Skeletal muscle satellite cell (primary cell): ENCODE measurements around the gene GOLGA6D.
"Not testable (repeated sequence)": the region's sequence is repeated elsewhere in the genome, so short reads cannot be mapped to it uniquely, and the experiment has no call there.

ENCODE experiments used
- H3K27me3 ChIP-seq: 2 replicates; pipeline ENCODE4 v1.7.0; 2013; ENCODE audit warnings: low read length; ENCODE audit not compliant: control insufficient read depth, insufficient read depth
- H3K36me3 ChIP-seq: 2 replicates; pipeline ENCODE4 v1.7.0; 2013; ENCODE audit warnings: mild to moderate bottlenecking, control low read depth, low read length; ENCODE audit not compliant: insufficient read depth
- H3K4me1 ChIP-seq: 2 replicates; pipeline ENCODE4 v1.7.0; 2013; ENCODE audit warnings: low read length; ENCODE audit not compliant: control insufficient read depth, insufficient read depth
- H3K4me2 ChIP-seq: 2 replicates; pipeline ENCODE4 v1.7.0; 2013; ENCODE audit warnings: mild to moderate bottlenecking, low read length
- H3K4me3 ChIP-seq: 2 replicates; pipeline ENCODE4 v1.7.0; 2013; ENCODE audit warnings: low read length
- H3K9ac ChIP-seq: 2 replicates; pipeline ENCODE4 v1.7.0; 2013; ENCODE audit warnings: mild to moderate bottlenecking, low read depth, low read length, moderate library complexity
- H3K9me3 ChIP-seq: replicated peaks from 2 replicates; pipeline ENCODE4 v1.7.0; 2013; ENCODE audit warnings: mild to moderate bottlenecking, control low read depth, low read length

The GOLGA6D gene

GRCh38 chr15:75251343-75251742 lies 31.3 kb upstream of the GOLGA6D start:
- not testable (repeated sequence) for H3K9ac ChIP-seq, H3K36me3 ChIP-seq, H3K9me3 ChIP-seq, H3K4me1 ChIP-seq, H3K4me3 ChIP-seq, H3K4me2 ChIP-seq
- H3K27me3 ChIP-seq = peaks cover 57% of the 10 kb centered on the region

GRCh38 chr15:75252285-75252684 lies 30.4 kb upstream of the GOLGA6D start:
- not testable (repeated sequence) for H3K36me3 ChIP-seq, H3K4me1 ChIP-seq, H3K4me2 ChIP-seq, H3K9me3 ChIP-seq, H3K4me3 ChIP-seq, H3K9ac ChIP-seq
- H3K27me3 ChIP-seq = peaks cover 52% of the 10 kb centered on the region

GRCh38 chr15:75258034-75258433 lies 24.6 kb upstream of the GOLGA6D start, which contains the start of gene GOLGA6C:
TSS of gene GOLGA6C (plus strand) at chr15:75258334. CDS start at chr15:75258599, 265 bp downstream.
- H3K27me3 ChIP-seq, H3K4me2 ChIP-seq, H3K9me3 ChIP-seq, H3K4me1 ChIP-seq, H3K36me3 ChIP-seq, H3K4me3 ChIP-seq, H3K9ac ChIP-seq: not testable (repeated sequence)

- not testable (repeated sequence) for H3K4me2 ChIP-seq, H3K9ac ChIP-seq, H3K27me3 ChIP-seq, H3K4me1 ChIP-seq, H3K4me3 ChIP-seq, H3K36me3 ChIP-seq, H3K9me3 ChIP-seq
Observed at GRCh38 chr15:75258620-75259343, 23.9 kb upstream of the GOLGA6D start.

GRCh38 chr15:75259873-75260272 lies 22.8 kb upstream of the GOLGA6D start:
- not testable (repeated sequence) for H3K9me3 ChIP-seq, H3K27me3 ChIP-seq, H3K4me1 ChIP-seq, H3K4me2 ChIP-seq, H3K4me3 ChIP-seq, H3K36me3 ChIP-seq, H3K9ac ChIP-seq

- H3K9ac ChIP-seq, H3K4me2 ChIP-seq, H3K36me3 ChIP-seq, H3K9me3 ChIP-seq, H3K4me3 ChIP-seq, H3K4me1 ChIP-seq, H3K27me3 ChIP-seq: not testable (repeated sequence)
Observed at GRCh38 chr15:75273751-75274359, 8.8 kb upstream of the GOLGA6D start.

- not testable (repeated sequence) for H3K27me3 ChIP-seq, H3K4me3 ChIP-seq, H3K4me1 ChIP-seq, H3K36me3 ChIP-seq, H3K9ac ChIP-seq, H3K4me2 ChIP-seq, H3K9me3 ChIP-seq
Observed at GRCh38 chr15:75274509-75275107, 8.0 kb upstream of the GOLGA6D start.

GRCh38 chr15:75275617-75276016 lies 7.0 kb upstream of the GOLGA6D start:
- H3K4me2 ChIP-seq, H3K36me3 ChIP-seq, H3K4me3 ChIP-seq, H3K9ac ChIP-seq, H3K4me1 ChIP-seq, H3K27me3 ChIP-seq, H3K9me3 ChIP-seq: not testable (repeated sequence)

- not testable (repeated sequence) for H3K4me1 ChIP-seq, H3K9ac ChIP-seq, H3K4me2 ChIP-seq, H3K27me3 ChIP-seq, H3K9me3 ChIP-seq, H3K4me3 ChIP-seq, H3K36me3 ChIP-seq
Observed at GRCh38 chr15:75278497-75278896, 4.1 kb upstream of the GOLGA6D start.

- H3K9ac ChIP-seq, H3K4me2 ChIP-seq, H3K27me3 ChIP-seq, H3K36me3 ChIP-seq, H3K4me1 ChIP-seq, H3K4me3 ChIP-seq, H3K9me3 ChIP-seq: not testable (repeated sequence)
Observed at GRCh38 chr15:75284152-75284551, 1.5 kb downstream of the GOLGA6D start.

GRCh38 chr15:75293660-75294059 lies 11.0 kb downstream of the GOLGA6D start:
- H3K4me2 ChIP-seq, H3K4me1 ChIP-seq, H3K36me3 ChIP-seq, H3K4me3 ChIP-seq, H3K27me3 ChIP-seq, H3K9ac ChIP-seq, H3K9me3 ChIP-seq: not testable (repeated sequence)
